PC-9 (cell line): ENCODE data around the gene EML3.

Source experiments
- CTCF ChIP-seq: fragments of 200-600 bp; sonication (generic); conservative IDR thresholded peaks from 2 replicates; pipeline ENCODE4 v1.6.1; 2017; ENCODE audit warnings: mixed run types, antibody characterized with exemption, mild to moderate bottlenecking, moderate library complexity
- EZH2 ChIP-seq: fragments of 200-600 bp; sonication (generic); IDR thresholded peaks from 2 replicates; pipeline ENCODE4 v1.8.0; 2017; ENCODE audit warnings: antibody characterized with exemption, low read depth

GRCh38 chr11:62591448-62592145 lies 21.0 kb downstream of the EML3 start, which contains the start of gene TUT1:
- TF ChIP-seq CTCF = no peak
- no peak for TF ChIP-seq EZH2
